ENCODE measurements around the gene METTL16. TPM values are rescaled to one million over a fixed set of nuclear protein-coding genes. Genes with fewer than 3 reads are reported as not detected.
"Not testable (repeated sequence)": the region's sequence is repeated elsewhere in the genome, so short reads cannot be mapped to it uniquely, and the experiment has no call there.

The METTL16 gene
- total RNA-seq, 1 donor: 14.8 TPM

DNA sequence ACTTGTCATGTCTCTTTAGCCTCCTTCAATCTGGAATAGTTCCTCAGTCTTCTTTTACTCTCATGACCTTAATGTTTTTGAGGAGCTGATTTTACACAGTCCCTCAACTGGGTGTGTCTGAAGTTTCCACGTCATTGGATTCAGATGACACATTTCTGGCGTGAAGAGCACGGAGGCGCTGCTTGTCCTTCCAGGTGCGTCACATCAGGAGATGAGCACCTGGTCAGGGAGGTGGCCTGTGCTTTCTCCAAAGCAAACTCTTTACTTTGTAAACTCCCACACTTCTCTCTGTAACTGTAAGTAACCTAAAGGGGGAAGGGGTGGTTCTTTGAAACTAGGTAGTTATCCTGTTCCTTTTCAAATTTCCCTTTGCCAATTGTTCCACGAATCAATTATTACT, 58.4 kb downstream of the METTL16 start:
- no peaks in the 10 kb centered on the region for H3K36me3 ChIP-seq (ENCODE audit: insufficient read depth, low read length)
- H4K20me1 ChIP-seq (ENCODE audit: insufficient read depth, low read length): no peaks in the 10 kb centered on the region
- DNase-seq (ENCODE audit: insufficient read length, low spot score, missing footprints): no peak
- no peak overlapping the region for H3K4me2 ChIP-seq (ENCODE audit: insufficient read depth, low read length)
- no peaks in the 10 kb centered on the region for H3K4me1 ChIP-seq (ENCODE audit: insufficient read depth, low read length)
- H3K27ac ChIP-seq (ENCODE audit: low read depth, low read length): no peak overlapping the region
- H3K9me3 ChIP-seq (ENCODE audit: low read depth, low read length): no peaks in the 10 kb centered on the region
- H3K4me3 ChIP-seq (ENCODE audit: insufficient read depth, low read length): no peak overlapping the region
- TF ChIP-seq, protein P1, sequence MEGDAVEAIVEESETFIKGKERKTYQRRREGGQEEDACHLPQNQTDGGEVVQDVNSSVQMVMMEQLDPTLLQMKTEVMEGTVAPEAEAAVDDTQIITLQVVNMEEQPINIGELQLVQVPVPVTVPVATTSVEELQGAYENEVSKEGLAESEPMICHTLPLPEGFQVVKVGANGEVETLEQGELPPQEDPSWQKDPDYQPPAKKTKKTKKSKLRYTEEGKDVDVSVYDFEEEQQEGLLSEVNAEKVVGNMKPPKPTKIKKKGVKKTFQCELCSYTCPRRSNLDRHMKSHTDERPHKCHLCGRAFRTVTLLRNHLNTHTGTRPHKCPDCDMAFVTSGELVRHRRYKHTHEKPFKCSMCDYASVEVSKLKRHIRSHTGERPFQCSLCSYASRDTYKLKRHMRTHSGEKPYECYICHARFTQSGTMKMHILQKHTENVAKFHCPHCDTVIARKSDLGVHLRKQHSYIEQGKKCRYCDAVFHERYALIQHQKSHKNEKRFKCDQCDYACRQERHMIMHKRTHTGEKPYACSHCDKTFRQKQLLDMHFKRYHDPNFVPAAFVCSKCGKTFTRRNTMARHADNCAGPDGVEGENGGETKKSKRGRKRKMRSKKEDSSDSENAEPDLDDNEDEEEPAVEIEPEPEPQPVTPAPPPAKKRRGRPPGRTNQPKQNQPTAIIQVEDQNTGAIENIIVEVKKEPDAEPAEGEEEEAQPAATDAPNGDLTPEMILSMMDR (IDR thresholded peaks at IDR 0.05; ENCODE audit: extremely low read depth, low read depth, low read length): no peak
- no peaks in the 10 kb centered on the region for H3K27me3 ChIP-seq (ENCODE audit: insufficient read depth, low read length)
- H2AFZ ChIP-seq (ENCODE audit: low read length): no peak overlapping the region
- H3K79me2 ChIP-seq (ENCODE audit: insufficient read depth, low read length): no peaks in the 10 kb centered on the region

DNA sequence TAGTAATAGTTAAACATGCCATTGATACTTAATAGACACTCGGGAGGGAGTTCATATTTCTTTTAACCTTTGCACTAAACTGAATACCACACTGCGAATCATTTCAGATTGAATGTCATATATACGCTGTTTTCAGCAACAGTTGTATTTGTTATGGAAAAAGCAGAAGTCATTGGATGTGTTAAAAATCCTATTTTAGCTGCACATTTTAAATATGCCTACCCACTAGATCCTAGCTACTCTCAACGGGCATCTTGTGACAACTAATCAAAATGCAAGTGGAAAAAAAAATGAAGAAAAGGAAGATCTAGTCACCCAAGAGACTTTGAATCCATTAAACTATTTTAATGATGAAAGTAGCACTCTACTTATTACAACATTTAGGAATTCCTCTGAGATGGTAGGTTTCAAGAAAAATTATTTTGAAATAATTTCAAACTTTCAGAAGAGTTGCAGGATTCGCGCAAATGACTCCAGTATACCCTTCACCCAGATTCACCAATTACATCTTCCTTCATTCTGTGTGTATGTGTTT, 59.4 kb downstream of the METTL16 start:
- H3K27ac ChIP-seq (ENCODE audit: low read depth, low read length): no peak overlapping the region
- no peak for DNase-seq (ENCODE audit: insufficient read length, low spot score, missing footprints)
- no peak overlapping the region for H3K4me3 ChIP-seq (ENCODE audit: insufficient read depth, low read length)
- TF ChIP-seq, protein P1 (IDR thresholded peaks at IDR 0.05; ENCODE audit: extremely low read depth, low read depth, low read length): no peak
- H3K4me2 ChIP-seq (ENCODE audit: insufficient read depth, low read length): no peak overlapping the region
- H3K27me3 ChIP-seq (ENCODE audit: insufficient read depth, low read length): no peaks in the 10 kb centered on the region
- no peak overlapping the region for H2AFZ ChIP-seq (ENCODE audit: low read length)
- H3K36me3 ChIP-seq (ENCODE audit: insufficient read depth, low read length): no peaks in the 10 kb centered on the region
- H3K4me1 ChIP-seq (ENCODE audit: insufficient read depth, low read length): no peaks in the 10 kb centered on the region
- H3K9me3 ChIP-seq (ENCODE audit: low read depth, low read length): no peaks in the 10 kb centered on the region
- H4K20me1 ChIP-seq (ENCODE audit: insufficient read depth, low read length): no peaks in the 10 kb centered on the region
- H3K79me2 ChIP-seq (ENCODE audit: insufficient read depth, low read length): no peaks in the 10 kb centered on the region

DNA sequence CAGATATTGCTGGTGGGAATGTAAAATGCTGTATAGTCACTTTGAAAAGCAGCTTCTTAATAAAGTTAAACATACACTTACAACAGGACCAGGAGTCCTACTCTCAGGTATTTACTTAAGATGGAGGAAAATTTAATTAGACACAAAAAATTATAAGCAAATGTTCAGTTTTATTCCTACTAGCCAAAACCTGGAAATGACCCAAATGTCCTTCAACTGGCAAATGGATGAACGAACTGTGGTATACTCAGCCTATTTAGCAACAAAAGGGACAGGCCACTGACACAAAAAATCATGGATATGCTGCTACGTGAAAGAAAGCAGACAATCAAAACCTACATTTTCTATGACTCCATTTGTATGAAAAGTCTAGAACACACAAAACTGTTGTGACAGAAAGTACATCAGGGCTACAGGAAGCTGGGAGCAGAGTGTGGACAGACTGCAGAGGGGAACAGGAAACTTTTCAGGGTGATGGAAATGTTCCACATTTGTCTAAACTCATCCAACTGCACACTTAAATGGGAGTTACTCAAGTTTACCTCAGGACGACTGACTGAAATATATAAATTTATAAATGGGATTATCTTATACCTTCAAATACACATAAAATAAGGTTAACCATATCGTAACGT, 61.6 kb downstream of the METTL16 start:
- TF ChIP-seq, protein P1 (IDR thresholded peaks at IDR 0.05; ENCODE audit: extremely low read depth, low read depth, low read length): no peak
- Histone ChIP-seq H2AFZ (ENCODE audit: low read length) (no peak overlapping the region), H3K27me3 (ENCODE audit: insufficient read depth, low read length) (no peaks in the 10 kb centered on the region), H3K36me3 (ENCODE audit: insufficient read depth, low read length) (no peaks in the 10 kb centered on the region), H3K4me1 (ENCODE audit: insufficient read depth, low read length) (no peaks in the 10 kb centered on the region), H4K20me1 (ENCODE audit: insufficient read depth, low read length) (no peaks in the 10 kb centered on the region), H3K4me3 (ENCODE audit: insufficient read depth, low read length) (no peak overlapping the region), H3K9me3 (ENCODE audit: low read depth, low read length) (no peaks in the 10 kb centered on the region), H3K27ac (ENCODE audit: low read depth, low read length) (no peak overlapping the region), H3K4me2 (ENCODE audit: insufficient read depth, low read length) (no peak overlapping the region), H3K79me2 (ENCODE audit: insufficient read depth, low read length) (no peaks in the 10 kb centered on the region)
- DNase-seq (ENCODE audit: insufficient read length, low spot score, missing footprints): peak; percentile 49

DNA sequence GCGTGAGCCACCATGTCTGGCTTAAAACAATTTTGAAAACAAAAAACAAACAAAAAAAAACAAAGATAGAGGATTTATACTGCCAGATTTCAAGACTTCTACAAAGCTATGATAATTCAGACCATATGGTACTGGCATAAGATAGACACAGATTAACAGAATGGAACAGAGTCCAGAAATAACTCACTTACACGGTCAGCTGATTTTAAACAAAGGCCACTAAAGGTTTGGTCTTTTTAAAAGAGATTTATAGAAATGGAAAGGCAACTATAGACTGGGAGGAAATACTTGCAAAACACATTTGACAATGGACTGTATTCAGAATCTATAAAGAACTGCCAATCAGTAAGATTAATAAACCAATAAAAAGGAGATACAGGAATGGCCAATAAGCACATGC, 62.2 kb downstream of the METTL16 start:
- Histone ChIP-seq H3K79me2 (ENCODE audit: insufficient read depth, low read length) (no peaks in the 10 kb centered on the region), H3K27me3 (ENCODE audit: insufficient read depth, low read length) (no peaks in the 10 kb centered on the region), H3K9me3 (ENCODE audit: low read depth, low read length) (no peaks in the 10 kb centered on the region), H3K36me3 (ENCODE audit: insufficient read depth, low read length) (no peaks in the 10 kb centered on the region), H3K4me2 (ENCODE audit: insufficient read depth, low read length) (no peak overlapping the region), H4K20me1 (ENCODE audit: insufficient read depth, low read length) (no peaks in the 10 kb centered on the region), H3K4me1 (ENCODE audit: insufficient read depth, low read length) (no peaks in the 10 kb centered on the region), H3K4me3 (ENCODE audit: insufficient read depth, low read length) (no peak overlapping the region), H2AFZ (ENCODE audit: low read length) (no peak overlapping the region), H3K27ac (ENCODE audit: low read depth, low read length) (no peak overlapping the region)
- TF ChIP-seq, protein P1 (IDR thresholded peaks at IDR 0.05; ENCODE audit: extremely low read depth, low read depth, low read length): no peak
- no peak for DNase-seq (ENCODE audit: insufficient read length, low spot score, missing footprints)

DNA sequence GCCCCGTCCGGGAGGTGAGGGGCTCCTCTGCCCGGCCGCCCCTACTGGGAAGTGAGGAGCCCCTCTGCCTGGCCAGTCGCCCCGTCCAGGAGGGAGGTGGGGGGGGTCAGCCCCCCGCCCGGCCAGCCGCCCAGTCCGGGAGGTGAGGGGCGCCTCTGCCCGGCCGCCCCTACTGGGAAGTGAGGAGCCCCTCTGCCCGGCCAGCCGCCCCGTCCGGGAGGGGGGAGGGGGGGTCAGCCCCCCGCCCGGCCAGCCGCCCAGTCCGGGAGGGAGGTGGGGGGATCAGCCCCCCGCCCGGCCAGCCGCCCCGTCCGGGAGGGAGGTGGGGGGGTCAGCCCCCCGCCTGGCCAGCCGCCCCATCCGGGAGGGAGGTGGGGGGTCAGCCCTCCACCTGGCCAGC, 64.2 kb downstream of the METTL16 start:
- H3K4me1 ChIP-seq (ENCODE audit: insufficient read depth, low read length); H3K79me2 ChIP-seq (ENCODE audit: insufficient read depth, low read length); DNase-seq (ENCODE audit: insufficient read length, low spot score, missing footprints); H3K27me3 ChIP-seq (ENCODE audit: insufficient read depth, low read length); H4K20me1 ChIP-seq (ENCODE audit: insufficient read depth, low read length); H3K4me2 ChIP-seq (ENCODE audit: insufficient read depth, low read length); H3K4me3 ChIP-seq (ENCODE audit: insufficient read depth, low read length); H3K36me3 ChIP-seq (ENCODE audit: insufficient read depth, low read length); H3K27ac ChIP-seq (ENCODE audit: low read depth, low read length); H3K9me3 ChIP-seq (ENCODE audit: low read depth, low read length); H2AFZ ChIP-seq (ENCODE audit: low read length): not testable (repeated sequence)

Data from osteoblast (primary cell).